Fibroblast of lung (primary cell): ENCODE data around the gene PEX11G.

Experiments used
- EZH2 ChIP-seq: IDR thresholded peaks from 2 replicates; pipeline ENCODE4 v1.5.1; 2012; ENCODE audit warnings: low read length, control low read depth, mild to moderate bottlenecking; ENCODE audit errors: missing control alignments
- TF ChIP-seq, protein P1 (sequence below), 2 donors: IDR thresholded peaks in 1 of 2; conservative IDR thresholded peaks in 1 of 2; 1 replicate in 1 of 2; 2 replicates in 1 of 2; pipeline ENCODE4 v1.5.1; 2011 to 2012; ENCODE audit warnings: low read length in 2 of 2, control low read depth in 1 of 2, inconsistent platforms in 1 of 2, low read depth in 1 of 2, mild to moderate bottlenecking in 1 of 2

DNA sequence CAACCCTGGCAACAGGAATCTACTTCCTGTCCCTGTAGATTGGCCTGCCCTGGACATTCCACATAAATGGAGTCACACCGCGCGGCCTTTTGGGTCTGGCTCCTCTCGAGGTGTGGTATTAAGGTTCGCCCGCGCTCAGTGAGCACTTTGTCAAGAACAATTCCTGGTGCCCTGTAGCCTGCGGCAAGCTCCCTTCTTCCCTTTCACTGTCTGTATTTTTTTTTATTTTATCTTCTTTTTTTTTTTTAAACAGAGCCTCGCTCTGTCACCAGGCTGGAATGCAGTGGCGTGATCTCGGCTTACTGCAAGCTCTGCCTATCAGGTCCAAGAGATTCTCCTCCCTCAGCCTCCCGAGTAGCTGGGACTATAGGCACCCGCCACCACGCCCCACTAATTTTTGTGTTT is 28.3 kb downstream of the PEX11G start:
- TF ChIP-seq, protein P1, sequence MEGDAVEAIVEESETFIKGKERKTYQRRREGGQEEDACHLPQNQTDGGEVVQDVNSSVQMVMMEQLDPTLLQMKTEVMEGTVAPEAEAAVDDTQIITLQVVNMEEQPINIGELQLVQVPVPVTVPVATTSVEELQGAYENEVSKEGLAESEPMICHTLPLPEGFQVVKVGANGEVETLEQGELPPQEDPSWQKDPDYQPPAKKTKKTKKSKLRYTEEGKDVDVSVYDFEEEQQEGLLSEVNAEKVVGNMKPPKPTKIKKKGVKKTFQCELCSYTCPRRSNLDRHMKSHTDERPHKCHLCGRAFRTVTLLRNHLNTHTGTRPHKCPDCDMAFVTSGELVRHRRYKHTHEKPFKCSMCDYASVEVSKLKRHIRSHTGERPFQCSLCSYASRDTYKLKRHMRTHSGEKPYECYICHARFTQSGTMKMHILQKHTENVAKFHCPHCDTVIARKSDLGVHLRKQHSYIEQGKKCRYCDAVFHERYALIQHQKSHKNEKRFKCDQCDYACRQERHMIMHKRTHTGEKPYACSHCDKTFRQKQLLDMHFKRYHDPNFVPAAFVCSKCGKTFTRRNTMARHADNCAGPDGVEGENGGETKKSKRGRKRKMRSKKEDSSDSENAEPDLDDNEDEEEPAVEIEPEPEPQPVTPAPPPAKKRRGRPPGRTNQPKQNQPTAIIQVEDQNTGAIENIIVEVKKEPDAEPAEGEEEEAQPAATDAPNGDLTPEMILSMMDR (conservative IDR thresholded peaks at IDR 0.05 in 1 of 2, IDR thresholded peaks at IDR 0.05 in 1 of 2; ENCODE audit: low read depth in 1 of 2, low read length in 2 of 2), result no peak
- TF ChIP-seq EZH2, result no peak
